ENCODE data around the gene RELN.

The RELN gene

DNA sequence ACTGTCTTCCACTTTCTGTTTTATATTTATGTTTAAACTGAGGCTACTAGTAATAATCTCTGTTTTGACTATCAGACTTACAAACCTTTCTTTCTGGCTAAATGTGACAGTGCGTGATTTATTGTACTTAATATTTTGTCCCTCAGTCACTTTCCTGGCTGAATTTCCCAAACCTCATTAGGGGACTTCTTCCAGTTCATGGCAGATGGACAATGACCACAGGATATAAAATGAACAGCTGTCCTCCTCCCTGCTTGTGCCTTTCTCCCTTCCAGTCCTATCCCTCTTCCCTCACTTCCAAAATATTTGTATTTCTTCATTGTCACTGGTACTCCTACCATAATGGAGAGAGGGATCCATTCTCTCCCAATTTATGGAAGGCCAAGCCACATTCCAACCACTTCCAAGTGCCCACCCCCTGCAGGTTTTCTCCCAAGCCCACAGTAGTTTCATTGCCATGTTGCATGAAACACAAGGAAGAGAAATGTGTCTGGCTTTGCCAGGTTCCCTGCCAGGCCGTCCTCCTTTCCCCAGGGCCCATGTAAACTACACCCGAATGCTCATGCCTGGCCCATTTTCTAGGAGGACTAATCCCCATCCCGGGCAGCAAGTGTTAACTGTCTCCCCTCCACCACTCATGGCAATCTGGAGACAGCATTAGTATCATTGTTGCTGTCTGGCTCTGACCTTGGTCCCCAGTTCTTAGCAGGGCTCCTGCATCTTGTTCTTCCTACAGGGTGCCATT lies 273.9 kb downstream of the RELN start:
- no peak for DNase-seq (ENCODE audit: low spot score)

DNA sequence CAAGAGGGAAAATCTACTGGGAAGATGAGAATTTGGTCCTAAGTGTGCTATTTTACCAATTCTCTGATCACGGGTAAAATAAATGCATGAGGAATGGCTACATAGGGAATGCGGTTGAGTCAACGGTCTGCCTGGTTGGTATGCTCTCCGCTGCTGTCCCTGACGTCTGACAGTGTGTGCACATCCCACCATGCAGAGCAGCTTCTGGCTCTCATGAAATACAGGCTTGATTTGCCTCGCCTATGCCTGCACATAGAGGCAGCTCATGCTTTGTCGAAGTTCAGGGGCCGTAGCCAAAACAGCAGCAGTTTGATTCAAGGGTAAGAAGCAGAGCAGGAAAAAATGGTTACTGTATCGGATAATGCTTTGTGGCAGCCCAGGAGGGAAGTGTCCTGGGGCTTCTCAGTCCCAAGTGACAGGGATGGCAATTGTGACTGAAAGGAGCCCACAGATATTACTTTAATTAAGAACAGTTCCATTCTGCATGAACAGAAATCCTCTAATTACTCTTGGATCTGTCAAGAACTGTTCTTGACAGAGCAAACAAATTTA lies 275.0 kb downstream of the RELN start:
- DNase-seq (ENCODE audit: low spot score) = no peak

DNA sequence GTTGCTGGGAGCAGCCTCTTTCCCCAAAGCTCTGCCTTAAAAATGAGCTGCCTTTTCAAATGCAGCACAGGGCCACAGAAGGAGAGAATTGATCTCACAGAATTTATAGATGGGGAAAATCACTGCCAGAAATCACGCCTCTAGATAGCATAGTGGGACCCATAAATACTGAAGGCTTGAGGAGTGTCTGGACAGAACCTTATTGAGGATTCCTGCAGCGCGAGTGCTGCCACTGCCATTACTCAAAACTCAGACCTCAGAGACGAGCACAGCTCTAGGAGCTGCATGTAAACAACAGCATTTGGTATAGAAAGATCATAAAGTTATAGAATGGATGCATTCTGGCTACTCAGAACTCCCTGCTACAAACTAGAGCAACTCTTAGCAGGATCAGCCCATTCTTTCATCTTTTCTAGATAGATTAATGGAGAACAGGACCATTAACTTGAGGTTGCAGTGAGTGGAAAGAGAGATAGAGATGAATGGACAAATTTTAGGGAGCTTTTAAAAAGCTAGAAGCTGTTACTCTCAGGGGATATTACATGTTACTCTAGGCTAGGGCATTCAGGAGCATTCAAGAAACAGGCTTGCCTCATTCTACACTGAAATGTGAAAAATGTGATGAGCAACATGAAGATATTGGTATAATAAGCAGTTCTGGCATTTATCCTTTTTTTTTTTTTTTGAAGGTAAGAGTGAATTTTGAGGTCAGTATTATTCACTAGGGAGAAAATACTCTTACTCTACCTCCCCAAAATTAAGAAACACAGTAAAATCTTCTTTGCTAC lies 276.3 kb downstream of the RELN start:
- no peak for DNase-seq (ENCODE audit: low spot score)

DNA sequence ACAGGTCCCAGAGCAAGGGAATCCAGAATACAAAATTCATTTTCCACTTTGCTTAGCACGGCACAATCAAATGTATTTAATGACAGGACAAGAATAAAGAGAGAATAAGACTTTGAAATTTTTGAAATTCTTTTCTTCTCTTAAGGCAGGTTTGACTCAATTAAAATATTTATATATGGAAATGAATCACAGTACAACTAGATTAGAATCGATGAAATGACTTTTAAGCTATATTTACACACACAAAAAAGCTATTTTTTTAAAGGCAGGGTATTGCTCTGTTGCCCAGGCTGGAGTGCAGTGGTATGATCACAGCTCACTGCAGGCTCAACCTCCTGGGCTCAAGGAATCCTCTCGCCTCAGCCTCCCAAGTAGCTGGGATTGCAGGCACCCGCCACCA lies 278.0 kb downstream of the RELN start:
- DNase-seq (ENCODE audit: low spot score) = no peak

DNA sequence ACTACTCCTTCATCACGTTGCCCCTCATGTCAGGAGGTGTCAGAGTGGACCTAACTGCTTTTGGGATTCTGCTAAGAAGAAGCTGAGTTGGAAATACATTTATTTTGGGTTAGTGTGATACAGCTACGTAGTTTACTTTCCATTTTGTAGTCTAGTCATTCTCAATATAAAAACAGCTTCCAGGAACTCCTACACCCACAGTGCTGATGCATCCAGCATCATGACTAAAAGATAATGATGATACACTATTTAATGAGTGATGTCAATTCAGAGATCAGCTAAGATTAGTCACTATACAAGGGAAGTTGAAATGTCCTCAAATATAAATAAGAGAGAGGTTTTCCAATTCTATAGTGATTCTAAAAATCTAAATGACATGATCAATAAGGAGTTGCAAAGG lies 279.2 kb downstream of the RELN start:
- no peak for DNase-seq (ENCODE audit: low spot score)

DNA sequence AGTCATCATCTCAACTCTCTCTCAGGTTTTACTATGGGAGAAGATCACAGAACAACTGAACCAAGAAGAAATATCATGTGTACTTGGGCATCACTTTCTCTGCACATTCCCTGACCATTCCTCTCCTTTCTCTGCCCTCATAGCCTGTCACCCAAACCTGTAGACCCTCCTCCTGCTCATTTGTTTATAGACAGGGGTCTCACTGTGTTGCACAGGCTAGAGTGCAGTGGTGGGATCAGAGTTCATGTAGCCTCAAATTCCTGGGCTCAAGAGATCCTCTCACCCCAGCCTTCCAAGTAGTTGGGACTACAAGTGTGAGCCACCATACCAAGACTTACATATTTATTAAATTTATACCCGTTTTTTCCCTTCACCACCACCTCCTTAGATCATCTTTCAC lies 282.7 kb downstream of the RELN start:
- no peak for DNase-seq (ENCODE audit: low spot score)

DNA sequence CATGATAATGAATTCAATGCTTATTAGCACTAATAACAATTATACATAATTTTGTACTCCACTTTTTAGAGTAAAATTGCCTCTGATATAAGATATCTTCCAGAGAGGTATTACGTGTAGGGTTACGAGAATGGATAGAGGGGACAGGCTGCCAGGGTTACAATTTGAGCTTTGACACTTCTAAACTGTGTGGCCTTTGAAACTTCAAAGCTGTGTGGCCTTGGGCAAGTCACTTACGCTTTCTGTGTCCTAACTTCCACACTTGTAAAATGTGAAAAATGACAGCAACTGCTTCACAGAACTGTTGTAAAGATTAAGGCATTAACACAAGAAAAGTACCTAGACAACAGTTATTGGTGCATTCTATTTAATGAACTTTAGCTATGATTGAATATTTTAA lies 283.9 kb downstream of the RELN start:
- DNase-seq (ENCODE audit: low spot score) = no peak

DNA sequence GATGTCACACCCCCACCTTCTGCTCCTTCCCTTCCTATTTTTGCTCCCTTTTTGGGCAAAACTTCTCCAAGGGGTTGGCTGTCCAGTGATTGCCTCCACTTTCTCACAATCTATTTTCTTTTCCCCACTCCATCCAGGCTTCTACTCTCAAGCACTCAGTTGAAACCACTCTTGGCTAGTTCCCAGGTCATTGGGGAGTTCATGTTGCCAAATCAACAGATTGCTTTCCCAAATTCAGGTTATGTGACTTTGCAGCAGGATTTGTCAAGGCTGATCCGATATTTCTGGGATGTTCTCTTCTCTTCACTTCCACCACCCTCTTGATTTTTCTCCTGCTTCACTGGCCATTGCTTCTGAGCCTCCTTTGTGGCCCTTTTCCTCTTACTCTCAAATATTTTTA lies 284.8 kb downstream of the RELN start:
- DNase-seq (ENCODE audit: low spot score) = no peak

DNA sequence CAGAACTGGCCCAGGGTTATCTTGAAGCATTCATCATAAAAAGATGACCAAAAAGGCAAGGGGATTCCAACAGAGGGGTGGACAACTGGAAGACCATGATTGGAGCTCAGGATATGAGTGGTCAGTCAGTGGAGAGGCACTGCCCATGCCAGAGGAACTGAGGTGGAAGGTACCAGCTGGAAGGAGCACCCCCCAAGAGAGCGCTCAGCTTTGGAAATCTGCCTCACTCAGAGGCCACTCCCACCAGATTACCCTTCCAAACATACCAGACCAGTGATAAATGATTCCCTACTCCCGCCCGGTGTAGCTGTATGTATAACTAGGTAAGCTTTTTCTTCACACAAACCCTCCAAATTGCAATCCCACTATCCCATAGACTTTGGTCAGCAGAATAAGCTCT lies 286.5 kb downstream of the RELN start:
- DNase-seq (ENCODE audit: low spot score) = no peak

DNA sequence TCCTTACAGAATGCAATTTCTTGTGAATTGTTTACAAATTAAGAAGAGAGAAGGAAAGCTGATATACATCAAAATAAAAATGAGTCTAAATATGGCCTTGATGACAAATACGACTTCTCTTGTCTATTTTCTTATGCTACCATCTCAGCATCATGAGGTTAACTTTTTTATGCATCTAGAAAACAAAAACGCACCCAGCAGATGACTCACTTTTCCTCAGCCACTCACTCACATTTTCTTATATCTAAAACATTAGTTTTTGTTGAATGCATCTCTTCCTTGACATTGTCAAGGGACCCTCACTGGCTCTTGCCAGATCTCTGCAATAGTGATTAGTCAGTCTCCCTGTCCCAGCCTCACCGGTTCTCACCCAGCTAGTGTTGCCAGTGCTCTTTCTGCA lies 287.0 kb downstream of the RELN start:
- no peak for DNase-seq (ENCODE audit: low spot score)

DNA sequence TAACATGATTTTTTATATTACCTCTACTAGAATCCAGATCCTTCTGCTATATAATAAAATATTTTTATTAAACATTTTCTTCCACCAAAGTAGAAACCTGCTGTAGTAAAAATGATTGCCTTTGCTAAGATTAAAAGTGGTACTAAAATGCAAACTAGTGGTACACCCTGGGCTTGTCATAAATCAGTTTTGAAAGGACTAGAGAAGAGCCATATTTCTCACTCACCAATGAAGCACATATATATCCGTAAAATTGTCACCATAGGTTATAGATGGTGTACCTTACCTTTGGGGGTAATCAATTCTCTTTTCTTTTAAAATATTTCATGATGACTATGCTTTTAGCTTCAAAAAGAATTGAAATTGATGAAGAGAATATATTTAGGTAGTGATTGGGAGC lies 290.4 kb downstream of the RELN start:
- no peak for DNase-seq (ENCODE audit: low spot score)

DNA sequence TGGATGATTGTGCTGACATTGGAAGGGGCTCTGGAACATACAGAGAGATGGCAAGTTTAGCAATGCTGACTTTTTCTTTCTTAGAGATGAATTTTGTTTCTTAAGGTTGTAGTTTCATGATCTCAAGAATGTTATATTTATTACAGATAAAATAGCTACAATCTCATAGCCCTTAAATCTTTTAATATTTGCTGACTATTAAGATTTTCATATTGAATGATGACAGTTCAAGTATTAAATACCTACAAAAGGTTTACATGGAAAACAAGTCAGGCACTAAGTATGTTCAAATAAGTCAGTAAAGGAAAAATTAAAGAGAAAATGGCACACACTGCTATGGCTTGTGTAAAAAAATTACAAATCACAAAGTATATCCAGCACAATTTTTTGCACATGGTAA lies 291.4 kb downstream of the RELN start:
- no peak for DNase-seq (ENCODE audit: low spot score)

DNA sequence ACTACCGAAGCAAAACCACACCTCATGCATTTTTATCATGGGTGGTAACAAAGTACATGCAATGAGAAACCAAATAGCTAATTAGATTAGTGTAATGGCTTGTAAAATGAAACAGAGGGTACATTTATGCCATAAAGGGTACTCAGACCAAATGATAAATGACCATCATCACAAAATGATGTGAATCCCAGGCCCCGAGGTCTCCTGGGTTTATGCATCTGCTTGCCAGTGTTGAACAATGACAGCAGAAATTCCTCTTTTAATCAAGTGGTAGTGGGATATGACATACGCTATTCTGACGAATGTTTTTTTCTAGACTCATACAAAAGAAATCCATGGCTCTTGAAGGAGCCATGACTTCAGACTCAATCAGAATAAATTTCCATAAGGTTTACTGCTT lies 293.9 kb downstream of the RELN start:
- DNase-seq (ENCODE audit: low spot score) = no peak

DNA sequence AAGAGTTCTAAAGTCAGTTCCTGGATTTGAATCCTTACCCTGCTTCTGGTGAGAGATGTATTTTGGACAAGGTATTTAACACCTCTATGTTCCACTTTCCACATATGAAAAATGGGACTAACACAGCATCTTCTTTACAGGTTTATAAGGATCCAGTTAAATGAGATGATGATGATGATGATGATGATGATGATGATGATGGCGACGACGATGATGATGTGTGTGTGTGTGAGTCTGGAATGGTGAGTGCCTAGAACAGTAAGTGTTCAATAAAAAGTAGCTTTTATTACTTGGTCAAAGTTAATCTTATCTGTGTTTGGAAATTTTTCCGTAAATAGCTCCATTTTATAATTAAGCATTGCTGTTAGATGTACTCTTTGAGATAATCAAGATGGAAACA lies 295.2 kb downstream of the RELN start:
- DNase-seq (ENCODE audit: low spot score) = no peak

DNA sequence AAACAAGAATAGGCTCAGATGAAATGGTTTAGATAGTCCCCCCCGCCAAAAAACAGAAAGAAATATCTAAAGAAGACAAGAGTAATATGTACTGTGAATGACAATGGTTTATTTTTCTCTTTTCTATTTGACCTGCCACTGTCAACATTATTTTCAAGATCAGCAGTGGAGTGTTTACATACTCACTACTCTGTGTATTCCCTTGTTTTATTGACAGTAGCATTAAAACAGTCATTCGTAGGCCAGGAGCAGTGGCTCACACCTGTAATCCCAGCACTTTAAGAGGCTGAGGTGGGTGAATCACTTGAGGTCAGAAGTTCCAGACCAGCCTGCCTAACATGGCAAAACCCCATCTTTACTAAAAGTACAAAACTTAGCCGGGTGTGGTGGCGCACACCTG lies 298.2 kb downstream of the RELN start:
- no peak for DNase-seq (ENCODE audit: low spot score)

DNA sequence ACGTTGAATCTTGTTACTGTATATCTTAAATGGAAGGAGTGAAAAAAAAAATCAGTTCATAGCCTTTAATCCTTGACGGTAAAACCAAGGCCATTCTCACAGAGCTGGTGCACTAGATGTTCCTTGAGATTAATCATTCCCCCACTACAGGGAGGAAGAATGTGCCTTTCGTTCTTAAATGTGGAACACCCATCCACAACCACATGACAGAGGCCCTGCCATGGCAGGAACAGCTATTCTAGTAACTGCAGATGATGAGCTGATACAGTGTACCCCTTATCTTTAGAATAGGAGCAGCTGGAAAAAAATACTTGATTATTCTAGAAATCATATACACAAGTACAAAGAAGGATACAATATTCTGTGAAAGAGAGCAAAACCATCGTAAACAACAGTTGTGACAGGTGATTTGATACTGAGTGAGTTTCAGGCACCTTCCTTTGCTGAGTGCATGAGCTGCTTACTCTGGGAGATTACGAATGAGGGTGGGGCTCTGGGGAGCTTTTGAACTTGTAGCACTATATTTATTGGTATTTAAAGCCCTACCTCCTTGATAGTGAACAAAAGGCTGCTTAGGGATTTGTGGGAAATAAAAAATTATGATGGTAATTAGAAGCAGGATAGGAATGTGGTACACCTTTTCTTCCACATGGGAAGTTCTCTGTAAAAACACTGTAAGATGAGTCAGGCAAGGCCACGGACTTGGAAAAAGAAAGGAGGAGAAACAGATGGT lies 299.1 kb downstream of the RELN start:
- DNase-seq (ENCODE audit: low spot score) = no peak

DNA sequence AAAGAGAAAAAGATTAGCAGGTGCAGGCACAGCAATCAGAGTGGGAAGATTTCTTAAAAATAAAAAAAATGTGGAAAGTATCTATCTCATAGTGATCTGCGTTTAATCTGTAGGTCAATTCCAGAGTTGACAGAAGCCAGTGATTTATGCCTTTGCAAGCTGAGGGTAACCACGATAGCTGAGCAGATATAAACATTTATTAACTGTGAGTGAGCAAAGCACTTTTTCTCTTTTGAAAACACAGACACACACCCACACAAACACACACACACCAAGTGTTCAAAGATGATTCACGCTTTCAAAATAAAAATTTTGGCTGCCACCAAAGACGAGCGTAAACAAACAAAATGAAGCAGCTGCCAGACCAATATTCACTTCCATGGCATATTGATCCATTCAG lies 300.2 kb downstream of the RELN start:
- DNase-seq (ENCODE audit: low spot score) = no peak

DNA sequence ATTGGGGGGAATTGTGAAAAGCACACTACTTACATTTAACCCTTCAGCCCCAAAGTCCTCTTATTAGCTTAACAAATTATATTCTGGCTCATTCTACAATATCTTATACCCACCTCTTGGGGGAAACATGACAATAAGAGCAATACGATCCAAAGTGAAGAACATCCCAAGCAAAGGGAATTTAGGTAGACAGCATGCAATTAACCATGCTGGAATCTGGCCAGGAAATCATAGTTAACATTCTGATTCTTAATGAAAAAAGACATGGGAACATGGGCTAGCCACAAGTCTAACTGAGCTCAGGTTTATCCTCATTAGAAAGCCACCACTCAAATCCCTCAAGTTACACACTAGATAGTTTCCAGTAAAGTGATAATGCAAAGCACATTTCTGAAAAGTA lies 301.5 kb downstream of the RELN start:
- DNase-seq (ENCODE audit: low spot score) = no peak

DNA sequence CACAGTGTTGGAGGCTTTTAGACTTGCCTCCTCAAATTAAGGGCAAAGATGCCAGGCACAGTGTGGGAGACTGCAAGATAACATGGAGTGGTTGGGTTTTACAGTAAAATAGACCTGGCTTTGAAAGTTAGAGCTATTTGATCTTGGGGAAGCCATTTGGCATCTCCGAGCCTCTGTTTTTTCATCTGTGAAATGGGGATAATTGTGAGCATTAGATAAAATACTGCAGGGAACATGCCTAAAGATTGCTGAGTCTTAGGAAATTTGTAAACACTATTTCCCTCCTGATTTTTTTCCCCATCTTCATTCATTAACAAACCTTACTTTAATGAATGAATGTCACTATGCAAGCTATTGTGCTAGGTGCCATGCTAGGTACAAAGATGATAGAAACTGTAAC lies 302.2 kb downstream of the RELN start:
- DNase-seq (ENCODE audit: low spot score) = no peak

DNA sequence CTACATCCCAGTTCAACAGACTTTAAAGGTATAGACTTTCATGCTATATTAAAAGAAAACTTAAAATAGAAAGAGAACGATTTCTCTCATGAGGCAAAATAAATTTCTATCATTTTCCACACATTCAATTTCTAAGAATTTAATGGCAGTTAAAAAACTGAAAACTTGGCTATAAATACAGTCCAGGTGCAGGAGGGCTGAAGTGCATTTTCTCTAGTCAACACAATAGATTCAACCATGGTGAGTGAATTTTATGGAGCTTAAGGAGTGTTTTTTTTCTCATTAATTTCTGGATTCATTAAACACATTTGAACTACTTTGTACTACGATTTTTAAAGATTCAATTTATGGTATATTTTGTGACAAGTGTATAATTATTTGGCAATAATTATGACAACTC lies 302.7 kb downstream of the RELN start:
- no peak for DNase-seq (ENCODE audit: low spot score)

DNA sequence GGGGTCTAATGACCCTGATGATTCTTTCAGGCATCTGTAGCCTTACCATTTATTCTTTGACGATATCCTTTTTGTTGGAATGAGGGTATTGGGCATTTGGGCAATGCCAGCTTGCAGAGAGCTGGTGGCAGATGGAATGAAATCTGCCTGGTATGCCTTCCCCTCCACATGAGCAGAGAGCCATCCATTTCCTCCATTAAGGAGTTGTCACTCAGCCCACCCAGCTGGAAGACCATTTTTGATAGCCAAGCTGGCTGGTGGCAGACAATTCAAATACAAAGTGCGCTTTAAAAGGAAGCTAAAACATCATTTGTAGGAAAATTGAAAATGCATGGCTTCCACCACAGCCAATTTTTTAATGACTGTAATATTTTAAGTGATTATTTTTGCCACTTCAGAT lies 303.4 kb downstream of the RELN start:
- DNase-seq (ENCODE audit: low spot score) = no peak

DNA sequence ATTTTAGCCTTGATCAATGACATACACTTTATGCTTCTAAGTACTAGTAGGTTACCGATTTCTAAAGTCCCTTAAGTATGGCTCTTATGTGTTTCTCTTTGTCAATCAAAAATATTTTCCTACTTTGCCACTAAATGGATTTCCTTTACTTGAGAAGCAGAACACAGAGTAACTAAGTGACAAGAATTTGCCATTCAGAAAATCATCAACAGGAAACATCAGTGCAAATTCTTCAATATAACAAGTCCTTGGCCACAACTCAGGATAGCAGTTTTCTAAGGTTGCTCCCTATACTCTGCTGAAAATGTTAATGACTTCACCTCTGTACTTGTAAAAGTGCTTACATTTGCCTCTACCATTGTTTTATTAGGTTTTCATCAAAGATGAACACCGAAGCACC lies 303.8 kb downstream of the RELN start:
- DNase-seq (ENCODE audit: low spot score) = no peak

DNA sequence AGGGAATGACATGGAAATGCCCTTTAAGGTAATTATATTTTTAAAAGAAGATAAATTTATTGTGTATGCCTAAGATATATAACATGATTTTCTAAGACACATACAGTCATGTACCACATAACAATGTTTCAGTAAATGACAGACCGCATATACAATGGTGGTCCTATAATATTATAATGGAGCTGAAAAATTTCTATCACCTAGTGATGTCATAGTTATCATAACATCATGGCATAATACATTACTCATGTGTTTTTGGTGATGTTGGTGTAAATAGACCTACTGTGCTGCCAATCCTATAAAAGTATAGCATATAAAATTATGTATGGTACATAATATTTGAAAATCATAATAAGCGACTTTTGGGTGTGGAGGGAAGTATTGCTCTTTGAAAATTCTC lies 306.1 kb downstream of the RELN start:
- no peak for DNase-seq (ENCODE audit: low spot score)
